KG1 (cell line): Measurements from ENCODE around the gene KCNK3.

Experiments used
- DNase-seq: peaks from one replicate; lab custom pipeline; 2025; lab: John Stamatoyannopoulos, UW

KCNK3 gene

DNA sequence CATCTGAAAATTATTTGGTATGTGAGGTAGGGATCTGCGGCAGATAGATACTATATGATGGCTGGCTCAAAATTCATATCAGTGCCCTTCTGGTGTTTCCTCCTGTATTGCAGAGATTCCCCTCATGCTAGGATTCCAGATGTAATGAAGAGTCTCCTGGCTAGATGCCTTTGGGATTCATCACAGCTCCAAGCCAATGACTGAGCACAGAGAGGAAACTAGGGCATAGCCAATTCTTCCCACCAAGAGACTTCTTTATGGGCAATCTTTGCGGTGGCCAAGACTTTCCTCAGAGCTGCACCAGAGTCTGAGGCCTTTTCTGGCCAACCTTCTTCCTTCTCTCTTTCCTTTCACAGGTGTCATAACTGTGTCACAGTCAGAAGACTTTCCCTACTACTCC is 25.9 kb upstream of the KCNK3 start:
- DNase-seq: no peak

DNA sequence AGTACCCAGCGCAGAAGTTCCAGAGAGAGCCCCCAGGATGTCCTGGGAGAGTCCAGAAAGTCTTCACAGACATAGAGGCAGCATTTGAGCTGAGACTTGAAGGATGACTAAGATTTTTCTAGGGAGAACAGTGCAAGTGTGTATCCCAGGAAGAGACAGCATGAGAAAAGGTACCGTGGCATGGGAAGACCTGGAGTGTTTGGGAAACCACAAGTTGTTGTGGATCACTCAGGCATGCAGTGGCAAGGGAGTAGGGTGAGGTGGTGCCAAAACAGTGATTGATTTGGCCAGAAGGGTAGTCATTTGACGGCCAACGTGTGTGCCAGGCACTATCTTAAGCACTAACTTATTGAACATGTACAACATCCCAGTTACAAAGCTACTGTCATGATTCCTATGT is 24.5 kb upstream of the KCNK3 start:
- no peak for DNase-seq

DNA sequence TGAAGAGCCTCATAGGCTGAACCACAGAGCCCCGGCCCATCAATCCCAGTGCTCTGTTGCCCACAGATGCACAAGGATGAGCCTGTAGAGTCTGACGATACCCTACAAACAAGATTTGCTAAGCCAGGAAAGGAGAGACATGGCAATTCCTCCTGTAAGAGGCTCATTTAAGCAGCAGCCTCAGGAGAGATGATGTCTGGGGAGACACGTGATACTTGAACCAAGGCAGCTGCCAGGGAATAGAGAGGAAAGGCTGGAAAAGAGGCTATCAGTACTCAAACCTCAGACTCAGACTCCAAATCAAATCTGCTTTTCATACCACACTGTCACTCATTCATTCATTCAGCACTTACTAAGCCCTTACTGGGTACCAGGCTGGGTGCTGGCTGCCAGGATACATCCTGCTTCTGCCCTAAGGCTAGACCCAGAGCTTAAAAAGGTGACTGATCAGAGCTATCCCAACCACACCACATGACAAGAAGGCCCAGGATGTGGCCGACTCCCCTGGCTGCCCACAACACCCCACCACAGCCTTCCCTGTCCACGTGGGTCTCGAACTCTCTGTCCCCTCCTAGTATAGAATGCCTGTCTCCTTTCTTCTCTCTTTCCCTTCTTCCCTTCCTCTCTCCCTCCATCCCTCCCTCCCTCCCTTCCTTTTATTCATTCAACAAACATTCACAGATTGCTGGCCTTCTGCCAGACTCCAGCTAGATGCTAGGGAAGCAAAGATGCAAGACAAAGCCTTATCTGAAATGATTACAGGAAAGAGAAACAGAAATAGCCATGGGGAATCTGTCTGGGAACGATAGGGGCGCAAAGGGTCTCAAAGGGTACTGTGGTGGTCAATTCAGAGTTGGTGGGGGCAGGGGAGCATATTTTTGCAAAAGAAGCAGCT is 23.4 kb upstream of the KCNK3 start:
- no peak for DNase-seq

DNA sequence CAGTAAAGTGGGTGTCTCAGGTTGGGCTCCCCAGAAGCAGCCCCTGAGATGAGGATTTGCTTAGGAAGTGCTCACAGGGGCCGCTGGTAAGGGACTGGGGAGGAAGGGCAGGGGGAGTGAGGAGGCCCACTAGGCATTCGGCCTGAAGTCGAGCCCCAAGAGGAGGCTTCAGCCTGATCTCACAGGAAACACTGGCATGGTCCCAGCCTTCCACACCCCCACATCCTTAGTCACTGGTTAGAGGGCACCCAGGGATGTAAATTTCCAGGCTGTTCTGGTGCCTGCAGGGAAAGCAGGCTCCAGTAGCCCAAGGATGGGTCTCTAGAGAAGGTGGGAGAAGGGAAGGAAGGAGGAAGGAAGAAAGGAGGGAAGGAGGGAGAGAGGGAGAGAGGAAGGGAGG is 22.4 kb upstream of the KCNK3 start:
- no peak for DNase-seq

DNA sequence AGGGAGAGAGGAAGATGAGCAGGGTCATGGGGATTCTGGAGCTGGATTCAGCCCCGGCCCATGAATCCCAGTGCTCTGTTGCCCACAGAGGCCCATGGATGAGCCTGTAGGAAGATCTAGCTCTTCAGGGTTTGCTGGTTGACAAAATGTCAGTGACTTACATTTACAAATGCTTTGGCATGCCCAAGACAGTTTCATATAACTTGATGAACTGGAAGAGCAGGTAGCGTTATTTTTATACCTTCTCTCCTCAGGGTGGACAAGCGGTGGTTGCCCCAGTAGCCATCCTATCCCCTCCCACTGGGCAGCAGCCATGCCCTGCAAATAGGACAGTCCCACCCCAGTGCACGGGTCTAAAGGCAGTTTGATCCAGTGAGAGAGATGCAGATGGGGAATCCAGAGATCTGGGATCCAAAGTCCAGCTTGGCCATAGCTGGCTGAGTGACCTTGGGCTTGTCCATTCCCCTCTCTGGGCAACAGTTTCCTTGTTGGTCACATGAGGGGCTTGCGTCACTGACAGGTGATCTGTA is 21.5 kb upstream of the KCNK3 start:
- DNase-seq: no peak

DNA sequence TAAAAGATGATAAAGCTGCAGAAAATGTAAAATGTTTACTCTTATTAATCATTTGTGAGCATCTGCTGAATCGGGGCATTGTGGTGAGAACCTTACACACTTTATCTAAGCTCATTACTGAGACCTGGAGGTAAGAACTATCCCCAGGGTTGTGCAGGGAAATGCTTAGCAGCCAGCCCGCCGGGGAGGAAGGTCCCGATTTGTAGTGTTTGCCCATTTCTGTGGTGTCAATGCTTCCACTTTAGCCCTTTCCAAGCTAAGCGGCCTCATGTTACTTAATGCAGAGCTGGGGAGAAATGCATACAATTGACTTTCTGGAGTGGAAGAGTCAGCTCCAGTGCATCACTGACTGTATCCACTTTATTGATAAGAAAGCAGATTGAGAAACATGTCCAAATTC is 20.8 kb upstream of the KCNK3 start:
- DNase-seq: no peak

DNA sequence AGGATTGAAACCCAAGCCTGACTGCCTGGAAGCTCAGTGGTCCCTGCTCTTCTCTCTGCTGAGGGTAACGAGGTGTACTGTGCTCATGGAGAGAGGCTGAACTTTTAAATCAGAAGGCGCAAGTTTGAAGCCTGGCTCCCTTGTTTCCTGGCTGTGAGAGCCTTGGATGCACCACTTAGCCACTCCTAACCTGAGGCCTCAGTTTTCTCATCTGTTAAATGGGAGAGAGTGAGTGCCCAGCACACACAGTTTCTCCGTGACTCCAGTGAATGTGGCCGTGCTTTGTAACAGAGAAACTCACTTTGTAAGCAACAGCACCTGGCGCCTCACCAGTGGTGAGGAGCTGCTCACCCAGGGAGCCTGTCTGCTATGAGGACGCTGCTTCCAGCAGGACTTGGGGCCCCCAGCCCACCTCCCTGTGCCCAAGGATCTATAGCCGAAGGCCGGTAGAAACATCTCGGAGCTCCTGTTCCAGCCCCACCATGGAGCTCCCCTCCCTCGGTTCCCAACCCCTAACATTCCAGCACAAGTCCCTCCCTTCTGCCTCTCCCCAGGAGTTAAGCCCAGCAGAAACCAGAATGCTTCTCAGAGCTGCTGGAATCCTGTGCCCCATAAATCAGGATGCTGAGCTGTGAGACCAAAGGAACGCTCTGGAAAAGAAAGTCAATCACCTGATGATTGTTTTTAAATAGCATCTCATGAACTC is 20.3 kb upstream of the KCNK3 start:
- DNase-seq: no peak

DNA sequence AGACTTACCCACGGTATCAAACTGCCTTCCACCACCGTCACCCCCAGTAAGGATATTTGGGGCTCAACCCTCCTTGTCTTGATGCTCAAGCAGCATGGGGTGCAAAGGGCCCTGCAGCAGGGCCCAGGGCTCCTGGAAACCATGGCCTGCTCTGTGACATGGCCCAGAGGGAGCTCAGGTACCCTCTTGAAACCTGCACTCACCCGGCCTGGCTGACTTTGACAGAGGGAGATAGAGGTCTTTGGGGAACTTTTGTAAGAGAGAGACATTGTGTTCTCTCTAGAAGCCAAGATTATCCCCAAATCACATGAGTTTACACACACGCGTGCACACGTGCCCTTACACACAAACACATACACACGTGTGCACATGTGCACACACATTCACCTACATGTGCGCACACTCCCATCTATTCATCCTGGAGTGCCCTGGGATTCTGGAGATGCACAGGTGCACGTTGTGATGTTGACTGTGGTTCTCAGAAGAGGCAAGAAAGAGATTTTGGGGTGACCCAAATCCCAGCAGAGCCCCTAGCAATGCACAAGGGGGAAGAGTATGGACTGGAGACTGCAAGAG is 19.6 kb upstream of the KCNK3 start:
- no peak for DNase-seq

DNA sequence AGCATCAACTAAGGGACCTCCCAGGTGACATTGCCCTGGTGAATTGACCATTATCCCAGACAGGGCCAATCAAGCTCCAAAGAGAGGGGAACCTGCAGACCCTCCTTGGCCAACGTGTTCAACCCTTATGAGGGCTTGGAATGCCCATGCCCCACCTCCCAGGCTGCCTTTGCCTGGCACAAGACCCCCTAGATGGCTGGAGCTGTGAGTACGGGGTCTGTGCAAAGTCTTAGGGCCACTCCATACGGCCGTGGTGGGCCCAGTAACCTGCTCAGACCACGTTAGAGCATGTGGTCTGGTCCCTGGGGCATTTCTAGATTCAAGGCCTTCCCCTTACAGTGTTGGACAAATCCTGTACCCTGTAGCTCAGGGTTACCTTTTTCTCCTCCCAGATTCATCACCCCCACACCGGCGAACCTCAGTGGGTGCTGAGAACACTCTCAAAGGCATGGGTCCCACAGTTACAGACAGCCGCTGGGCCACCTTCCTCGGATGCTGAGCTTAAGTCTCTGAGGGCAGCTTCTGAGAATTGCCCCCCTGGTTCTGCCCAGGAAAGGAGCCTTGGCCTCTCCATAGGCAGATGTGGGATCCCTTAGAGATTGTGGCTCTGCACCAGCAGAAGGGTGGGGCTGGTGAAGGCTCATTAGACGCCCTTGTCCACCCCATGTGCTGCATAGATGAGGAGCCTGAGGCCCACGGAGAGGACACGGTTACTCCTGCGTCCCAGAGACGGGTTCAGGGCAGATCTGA is 18.3 kb upstream of the KCNK3 start:
- DNase-seq: no peak

DNA sequence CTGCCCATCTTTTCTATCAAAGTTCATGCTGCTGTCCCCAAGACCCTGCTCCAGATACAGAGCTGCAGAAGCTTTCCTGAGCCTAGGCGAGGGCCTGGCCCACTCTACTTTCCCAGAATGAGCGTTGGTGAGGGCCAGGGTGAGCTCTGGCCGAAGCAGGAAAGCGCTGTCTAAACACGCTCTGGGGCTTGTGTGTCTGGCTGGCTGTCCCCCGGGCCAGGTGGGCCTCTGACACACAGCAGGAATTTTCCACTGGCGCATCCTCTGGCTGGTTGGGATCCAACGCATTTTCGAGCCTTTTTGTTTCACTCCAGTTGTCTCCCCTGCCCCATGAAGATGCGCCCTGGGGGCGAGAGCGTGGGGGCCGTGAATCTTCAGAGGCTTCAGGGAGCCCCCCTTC is 17.8 kb upstream of the KCNK3 start:
- DNase-seq: no peak

DNA sequence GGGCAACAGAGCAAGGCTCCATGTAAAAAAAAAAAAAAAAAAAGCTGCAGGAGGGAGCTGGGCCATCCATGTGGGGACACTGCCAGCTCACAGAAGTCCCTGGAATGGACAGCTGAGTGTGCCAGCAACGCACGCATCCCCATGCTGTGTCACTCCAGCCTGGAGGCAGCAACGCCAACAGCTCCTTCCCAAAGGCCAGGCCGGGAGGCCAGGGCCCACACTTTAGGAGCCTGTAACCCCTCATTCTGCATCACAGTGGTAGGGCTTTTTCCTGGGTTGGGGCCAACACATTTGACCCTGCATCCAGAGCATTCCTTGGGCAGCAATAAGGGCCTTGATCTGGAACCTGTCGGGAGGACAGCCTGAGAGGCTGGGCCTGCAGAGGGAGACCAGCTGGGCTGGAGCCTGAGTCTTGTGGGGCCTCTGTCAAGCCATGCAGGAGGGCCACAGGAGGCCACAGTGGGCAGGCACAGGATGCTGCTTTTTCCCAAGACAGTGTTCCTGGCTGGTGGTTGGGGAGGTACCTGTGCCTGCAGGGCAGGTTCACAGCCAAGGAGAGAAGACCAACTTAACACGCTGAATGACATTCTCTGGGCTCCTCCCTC is 16.8 kb upstream of the KCNK3 start:
- DNase-seq: no peak

DNA sequence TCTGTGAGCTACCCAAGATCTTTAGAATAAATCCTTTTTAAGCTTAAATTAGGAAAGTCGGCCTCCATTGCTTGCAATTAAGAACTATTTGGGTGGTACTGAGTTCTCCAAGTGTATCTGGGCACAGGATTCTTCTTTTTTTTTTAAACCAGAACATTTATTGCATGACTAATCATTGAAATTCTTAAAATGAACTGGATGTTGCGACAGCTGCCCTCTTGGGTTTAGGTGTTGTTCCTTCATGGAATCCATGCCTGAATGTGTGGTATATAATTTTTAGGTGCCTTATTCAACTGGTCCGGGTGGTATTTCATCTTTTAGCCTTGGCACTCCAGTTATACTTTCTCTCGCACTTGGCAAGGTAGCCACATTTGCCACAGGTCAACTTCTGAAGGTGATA is 14.5 kb upstream of the KCNK3 start:
- no peak for DNase-seq

DNA sequence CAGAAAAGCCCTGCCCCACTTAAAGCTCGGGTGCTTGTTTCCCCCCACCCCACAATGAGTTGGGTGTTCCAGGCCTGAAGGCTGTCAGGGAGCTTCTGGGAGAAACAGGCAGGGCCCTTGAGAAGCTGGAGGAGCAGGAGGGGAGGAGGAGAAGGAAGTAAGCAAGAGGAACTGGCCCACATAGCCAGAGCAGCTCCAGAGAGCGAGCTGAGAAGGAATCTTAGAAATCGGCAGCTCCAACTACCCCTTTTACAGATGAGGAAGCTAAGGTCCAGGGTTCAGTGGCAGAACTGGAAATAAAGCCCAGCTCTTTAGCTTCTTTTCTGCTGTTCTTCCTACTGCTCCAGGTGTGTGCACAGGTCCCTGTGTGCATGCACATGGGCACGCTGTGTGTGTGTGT is 12.7 kb upstream of the KCNK3 start:
- no peak for DNase-seq

DNA sequence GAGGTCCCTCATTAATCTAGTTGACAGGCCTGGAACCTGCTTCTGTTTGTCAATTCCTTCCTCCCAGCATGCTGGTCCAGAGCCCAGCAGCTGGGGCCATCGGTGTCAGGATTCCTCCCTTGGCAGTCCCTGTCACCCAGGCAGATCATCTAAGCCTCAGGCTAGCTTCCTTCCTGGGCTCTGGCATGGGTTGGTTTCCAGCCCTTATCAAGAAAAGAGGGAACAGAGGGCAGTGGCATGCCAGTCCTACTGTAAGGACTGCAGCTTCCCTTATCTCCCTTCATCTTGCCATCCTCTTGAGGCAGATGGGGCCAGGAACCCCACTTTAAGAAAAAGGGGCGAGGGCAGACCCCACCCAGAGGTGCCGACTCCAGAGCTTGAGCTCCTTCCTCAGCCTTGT is 10.9 kb upstream of the KCNK3 start:
- DNase-seq: no peak

DNA sequence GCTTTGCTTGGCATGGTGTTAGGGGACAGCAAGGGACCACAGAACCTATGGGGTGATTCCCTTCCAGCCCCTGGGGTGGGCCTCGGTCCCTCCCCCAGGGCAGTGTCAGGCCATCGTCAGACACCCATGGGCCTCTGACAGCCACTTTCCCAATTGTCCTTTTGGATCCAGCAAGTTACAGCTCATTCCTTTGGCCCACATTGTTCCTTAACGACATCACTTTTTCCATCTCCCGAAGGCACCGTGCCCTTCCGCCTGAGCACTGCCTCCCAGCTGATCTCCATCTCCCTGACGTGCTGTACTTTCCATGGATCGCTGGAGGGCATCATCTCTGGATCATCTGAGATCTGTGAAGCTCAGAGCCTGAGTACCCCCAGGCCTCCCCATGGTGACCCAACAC is 10.4 kb upstream of the KCNK3 start:
- DNase-seq: no peak

DNA sequence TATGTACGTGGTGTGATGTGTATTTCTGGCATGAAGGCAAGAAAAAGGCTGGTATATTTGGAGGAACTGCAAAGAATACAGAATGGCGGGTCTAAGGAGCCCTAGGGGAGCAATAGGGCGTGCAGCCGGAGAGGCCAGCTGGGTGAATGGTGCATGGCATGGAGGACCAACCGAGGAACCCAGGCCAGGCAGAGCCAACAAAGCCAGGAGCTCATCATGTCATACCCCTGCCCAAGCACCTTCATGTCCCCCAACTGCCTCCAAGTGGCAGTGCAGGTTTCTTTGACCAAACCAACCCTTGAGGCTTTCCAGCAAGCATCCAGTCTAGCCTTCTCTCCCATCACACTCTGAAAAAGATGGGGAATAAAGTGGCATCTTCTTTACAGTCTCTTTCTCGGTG is 8.9 kb upstream of the KCNK3 start:
- no peak for DNase-seq

DNA sequence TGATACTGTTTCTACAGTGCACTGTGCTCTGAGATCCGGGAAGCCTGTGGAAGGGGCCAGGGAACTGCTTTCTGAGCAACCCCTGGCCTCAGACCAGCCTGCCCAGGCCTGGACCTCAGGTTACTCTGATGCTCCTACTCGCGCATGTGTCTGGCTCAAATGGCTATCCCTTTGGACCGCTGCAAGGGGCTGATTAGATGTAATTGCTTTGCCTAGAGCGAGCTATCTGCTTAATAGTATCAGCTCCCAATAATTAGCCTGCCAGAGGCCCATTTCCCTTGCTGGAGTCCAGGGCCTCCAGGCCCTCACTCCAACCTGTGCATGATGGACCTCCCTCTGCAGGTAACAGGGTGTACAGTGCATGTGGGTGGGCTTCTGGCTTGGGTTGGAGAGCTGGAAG is 7.2 kb upstream of the KCNK3 start:
- DNase-seq: no peak

DNA sequence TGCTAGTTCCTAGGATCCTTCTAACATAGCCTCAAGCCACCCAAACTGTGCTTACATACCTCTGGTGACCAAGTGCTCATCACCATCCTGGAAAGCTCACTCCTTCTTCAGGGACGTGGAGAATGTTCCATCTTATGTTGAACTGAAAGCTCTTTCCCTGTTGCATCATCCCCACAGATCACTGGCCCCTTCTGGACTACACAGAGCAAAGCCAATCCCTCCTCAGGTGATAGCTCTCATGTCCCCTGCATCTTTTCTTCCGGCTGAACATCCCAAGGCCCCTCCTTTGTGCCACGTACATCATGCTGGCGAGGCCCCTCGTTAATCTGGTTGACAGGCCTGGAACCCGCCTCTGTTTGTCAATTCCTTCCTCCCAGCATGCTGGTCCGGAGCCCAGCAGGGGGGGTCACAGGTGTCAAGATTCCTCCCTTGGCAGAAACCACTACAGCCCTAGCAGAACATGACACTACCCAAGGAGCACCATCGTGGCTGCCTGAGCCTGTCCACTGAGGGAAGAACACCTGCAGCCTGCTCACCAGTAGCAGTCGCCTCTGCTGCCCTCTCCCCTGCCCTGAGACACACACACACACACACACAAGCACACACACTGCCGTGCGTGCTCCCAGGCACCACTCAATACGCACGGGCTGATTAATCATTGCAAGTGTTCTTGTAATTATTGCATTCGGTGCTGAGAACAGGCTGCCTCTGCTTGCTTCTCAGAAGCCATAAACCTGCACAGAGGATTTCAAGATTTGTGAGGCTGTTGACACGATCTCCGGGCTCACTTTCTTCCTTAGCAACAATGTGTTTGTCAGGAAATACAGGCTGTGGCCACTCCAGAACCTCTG is 6.3 kb upstream of the KCNK3 start:
- DNase-seq: no peak

DNA sequence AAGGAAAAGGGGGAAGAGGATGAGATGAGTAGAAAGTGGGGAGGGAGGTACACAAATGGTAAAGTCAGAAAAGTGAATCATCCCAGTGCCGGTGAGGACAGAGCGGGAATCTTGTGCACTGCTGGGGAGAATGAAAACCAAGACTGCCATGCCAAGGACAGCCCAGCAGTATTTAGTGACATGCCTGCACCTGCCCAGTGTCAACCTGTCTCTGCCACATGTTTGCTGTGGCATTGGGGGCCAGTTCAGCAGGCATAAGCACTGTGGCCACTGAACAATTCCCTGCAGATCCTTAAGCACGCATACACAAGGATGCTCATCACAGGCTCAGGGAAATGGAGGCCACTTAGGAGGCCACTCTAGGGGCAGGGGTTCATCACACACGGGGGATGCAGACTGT is 5.2 kb upstream of the KCNK3 start:
- DNase-seq: no peak

DNA sequence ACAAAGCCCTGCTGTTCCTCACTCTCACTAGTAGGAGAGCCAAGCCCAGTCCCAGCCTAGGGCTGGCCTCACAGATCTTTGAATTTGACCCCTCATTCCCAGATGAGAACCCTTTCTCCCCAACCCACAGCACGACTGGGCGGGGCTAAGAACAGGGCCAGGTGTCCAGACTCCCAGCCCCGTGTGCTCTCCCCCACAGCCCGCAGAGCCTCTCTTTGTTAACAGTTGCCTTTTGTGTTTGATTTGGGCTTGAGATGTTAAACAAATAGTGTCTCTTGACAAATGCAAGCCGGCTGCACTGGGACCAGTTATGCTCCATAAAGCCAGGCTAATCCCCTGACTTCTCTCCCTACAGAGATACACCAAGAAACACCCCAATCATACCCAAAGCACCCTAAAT is 4.7 kb upstream of the KCNK3 start:
- DNase-seq: no peak

DNA sequence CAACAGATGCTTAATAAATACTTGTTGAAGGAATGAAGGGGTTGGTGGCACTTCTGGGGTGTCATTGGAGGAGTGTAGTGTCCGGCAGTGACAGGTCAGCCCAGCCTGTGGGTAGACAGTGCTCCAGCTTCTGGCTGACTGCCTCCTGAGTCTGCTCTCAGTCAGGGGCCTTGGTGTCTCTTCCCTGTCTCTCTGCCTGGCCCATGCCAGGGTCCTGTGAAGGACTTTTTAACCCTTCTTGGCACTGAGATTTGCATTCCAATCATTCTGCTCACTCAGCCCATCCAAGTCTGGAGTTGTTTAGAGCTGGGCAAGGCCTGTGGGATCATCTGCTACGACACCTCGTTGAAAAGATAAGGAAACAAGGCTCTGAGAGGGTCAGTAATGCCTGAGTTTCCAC is 1.4 kb upstream of the KCNK3 start:
- DNase-seq: no peak
